Measurements from ENCODE around the gene UPF1.

Gene UPF1

DNA sequence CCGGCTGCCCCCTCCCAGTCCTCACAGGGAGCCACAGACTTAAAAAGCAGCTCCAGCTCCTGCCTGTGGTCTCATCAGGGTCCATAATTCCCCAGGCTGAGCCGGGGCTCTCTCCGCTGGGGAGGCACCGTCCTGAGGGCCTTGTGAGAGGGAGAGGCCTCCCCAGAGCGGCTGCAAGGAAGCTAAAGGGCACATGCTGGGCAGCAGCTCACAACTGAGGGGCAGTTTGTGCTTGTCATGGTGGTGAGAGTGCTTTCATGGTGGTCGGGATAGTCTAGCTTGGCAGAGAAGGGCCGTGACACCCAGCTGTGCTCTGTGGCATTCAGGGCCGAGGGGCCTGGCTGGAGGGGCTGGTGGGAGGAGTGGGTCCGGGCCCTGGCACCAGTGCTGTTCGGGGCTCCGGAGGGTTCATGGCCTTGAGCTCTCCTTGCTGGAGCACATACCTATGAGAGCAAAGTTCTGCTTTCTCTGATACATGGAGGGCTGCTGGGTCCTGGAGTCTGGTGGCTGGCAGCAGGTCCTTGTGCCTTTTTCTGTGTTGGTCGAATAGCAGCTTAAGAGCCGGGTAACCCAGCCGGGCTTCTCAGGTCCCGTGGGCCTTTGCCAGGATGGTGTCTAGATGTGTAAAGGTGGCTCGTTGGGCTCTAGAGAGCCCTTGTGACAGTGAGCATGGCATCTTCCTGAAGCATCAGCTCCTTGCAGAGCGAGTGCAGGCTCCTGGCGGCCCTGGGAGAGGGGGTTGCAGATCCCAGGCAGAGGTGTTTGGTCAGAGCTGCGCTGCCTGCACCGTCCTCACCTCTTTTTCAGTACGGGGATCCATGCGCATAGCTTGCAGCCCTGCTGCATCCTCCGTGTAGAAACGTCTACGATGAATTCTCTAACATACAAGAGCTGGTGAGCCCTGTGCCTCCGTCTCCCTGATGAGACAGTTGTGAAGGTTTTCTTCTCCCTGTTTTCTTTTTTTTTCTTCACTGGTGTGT, 8.8 kb downstream of the UPF1 start:
- no peak for DNase-seq (ENCODE audit: low read depth)

DNA sequence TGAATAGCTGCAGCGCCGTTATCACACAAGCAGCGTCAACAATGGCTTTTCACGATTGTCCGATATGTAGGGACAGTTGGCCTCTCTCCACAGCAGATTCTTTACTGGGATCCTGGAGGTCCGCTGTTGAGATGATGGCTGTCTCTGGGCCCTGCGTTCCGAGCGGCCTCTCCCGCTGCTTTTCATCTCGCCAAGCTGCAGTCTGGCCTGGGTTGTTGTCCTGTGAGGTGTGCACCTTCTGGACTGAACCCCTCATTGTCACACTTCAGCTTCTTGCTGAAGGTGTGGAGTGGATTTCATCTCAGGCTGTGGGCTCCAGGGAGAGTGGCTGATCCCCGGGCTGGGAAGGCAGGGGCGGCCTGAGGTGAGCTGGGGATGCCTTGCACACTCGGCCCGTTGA, 9.6 kb downstream of the UPF1 start:
- DNase-seq (ENCODE audit: low read depth): no peak

DNA sequence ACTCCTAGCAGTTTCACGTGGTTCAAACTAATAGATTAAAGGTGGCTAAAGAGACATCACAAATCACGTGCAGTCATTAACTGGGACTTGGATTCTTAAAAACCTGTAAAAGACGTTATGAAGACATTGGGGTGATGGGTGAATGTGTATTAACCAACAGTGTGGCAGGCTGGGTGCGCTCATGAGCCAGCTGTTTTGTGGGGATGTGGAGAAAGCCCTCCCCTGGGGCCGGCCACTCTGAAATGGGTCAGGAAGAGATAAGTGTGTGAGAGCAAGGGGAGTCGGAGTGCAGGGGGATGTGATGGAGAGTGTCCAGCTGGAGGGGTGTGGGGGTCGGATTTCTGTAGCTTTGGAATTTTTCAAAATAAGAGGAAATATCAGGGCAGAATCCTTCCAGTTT, 10.4 kb downstream of the UPF1 start:
- DNase-seq (ENCODE audit: low read depth): no peak

DNA sequence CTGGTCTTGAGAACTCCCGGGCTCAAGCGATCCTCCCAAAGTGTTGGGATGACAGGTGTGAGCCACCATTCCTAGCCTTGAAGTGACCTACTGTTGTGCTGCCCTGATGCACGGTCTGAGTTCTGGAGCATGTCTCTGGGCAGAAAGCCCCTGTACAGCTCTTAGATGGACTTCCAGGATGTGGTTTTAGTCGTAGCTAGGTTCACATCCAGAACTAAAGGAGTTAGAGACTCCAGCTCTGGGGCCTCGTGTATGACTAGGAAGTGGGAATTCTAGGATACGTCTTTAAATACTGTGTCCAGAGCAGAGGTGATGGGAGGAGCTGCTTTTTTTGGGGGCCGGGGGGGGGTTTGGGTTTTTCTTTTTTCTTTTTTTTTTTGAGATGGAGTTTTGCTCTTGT, 12.2 kb downstream of the UPF1 start:
- DNase-seq (ENCODE audit: low read depth): no peak

DNA sequence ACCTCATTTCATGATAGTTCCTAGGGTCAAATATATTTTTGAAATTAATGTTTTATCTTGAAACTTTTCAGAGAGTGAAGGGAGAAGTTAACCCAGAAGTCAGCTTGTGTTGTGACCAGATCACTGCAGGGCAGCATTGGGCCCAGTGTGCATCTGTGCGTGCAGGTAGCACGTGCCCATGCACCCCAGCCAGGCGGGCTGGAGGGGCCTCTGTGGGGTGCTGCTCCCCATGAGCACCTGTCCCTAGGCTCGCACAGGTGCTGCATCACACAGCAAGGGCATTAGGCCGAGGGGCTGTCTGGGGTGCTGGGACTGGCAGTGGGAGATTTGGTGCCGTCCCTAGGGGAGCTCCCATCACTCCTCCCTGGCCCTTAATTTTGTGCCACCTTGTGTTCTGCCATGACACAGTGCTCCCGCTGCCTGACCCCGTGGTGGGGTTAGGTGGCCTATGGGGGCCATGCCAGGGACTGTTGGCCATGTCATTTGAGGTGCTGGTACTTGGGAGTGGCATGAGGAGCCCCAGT, 13.1 kb downstream of the UPF1 start:
- no peak for DNase-seq (ENCODE audit: low read depth)

DNA sequence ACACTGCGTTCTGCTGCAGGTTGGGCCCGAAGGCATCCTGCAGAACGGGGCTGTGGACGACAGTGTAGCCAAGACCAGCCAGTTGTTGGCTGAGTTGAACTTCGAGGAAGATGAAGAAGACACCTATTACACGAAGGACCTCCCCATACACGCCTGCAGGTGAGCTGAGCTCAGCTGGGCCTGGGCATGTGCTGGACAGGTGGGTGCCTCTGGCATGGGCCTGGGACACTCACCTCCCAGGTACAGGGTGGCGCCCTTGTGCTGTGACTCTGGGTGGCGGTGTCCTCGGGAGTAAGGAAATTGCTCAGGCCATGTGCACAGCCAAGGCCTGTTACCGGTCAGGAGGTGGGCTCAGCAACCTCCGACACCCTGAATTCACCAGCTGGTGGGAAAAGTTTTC, 14.2 kb downstream of the UPF1 start:
- no peak for DNase-seq (ENCODE audit: low read depth)

DNA sequence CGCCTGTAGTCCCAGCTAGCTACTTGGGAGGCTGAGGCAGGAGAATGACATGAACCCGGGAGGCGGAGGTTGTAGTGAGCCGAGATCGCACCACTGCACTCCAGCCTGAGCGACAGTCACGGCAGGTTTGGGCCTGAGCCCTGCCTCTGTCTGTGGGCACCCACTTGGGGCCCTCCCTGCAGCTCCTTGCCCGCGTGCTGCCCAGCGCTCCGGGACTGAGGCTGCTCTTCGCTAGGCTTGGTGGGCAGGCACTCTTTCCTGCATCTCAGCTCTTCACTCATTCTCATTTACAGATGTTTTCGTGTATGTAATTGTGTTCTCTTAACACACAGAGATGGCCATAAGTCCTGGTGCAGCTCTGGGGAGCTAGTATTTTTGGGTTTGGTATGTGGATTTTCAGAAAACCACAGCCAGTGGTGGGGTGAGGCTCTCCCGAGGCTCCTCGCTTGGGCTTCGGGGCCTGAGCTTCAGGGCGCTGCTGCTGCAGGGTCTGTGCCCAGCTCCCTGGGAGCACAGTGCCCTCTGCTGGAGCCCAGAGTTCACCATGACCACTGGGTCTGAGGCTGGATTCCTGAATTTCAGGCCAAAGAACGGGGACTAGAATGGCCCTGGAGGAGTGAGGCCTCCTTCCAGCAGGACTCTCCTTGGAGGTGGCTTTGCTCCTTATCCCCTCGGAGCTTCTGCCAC, 15.2 kb downstream of the UPF1 start:
- peak; percentile 33 for DNase-seq (ENCODE audit: low read depth)

DNA sequence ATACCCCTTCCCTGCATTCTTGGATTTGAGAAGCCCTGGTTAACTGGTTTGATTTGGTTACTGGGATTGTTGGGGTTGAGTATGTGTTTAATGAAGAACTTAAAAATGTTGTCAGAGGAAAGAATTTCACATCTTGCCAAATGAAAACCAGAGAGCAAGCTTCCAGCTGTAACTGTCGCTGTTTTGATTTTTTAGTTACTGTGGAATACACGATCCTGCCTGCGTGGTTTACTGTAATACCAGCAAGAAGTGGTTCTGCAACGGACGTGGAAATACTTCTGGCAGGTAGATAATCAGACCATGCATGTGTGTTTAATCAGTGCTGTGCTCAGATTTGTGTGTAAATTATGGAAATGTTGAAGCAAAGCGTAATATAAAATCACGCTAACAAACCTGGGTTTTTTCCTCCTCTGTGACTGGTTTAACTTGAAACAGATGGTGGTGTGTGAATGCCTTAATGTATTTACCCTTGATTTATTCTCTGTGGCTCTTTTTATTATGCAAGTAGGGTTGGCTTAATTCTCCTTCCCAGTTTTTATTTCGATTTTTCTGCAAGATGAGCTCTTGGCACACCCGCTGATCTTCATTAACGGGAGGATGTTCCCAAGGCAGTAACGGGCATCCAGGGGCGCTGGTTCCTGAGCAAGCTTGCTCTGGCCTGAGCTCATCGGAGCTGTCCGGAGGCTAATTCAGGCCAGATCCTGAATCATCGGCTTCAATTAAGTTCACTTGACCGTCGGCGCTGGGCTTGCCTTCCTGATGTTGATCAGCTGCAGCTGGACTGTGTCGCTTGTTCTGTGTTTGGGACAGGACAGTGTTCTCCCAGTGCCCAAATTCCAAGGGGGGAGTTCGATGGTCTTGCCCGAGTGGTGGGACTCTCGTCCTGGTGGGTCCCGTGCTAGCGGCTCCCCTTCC, 16.0 kb downstream of the UPF1 start:
- DNase-seq (ENCODE audit: low read depth): no peak

DNA sequence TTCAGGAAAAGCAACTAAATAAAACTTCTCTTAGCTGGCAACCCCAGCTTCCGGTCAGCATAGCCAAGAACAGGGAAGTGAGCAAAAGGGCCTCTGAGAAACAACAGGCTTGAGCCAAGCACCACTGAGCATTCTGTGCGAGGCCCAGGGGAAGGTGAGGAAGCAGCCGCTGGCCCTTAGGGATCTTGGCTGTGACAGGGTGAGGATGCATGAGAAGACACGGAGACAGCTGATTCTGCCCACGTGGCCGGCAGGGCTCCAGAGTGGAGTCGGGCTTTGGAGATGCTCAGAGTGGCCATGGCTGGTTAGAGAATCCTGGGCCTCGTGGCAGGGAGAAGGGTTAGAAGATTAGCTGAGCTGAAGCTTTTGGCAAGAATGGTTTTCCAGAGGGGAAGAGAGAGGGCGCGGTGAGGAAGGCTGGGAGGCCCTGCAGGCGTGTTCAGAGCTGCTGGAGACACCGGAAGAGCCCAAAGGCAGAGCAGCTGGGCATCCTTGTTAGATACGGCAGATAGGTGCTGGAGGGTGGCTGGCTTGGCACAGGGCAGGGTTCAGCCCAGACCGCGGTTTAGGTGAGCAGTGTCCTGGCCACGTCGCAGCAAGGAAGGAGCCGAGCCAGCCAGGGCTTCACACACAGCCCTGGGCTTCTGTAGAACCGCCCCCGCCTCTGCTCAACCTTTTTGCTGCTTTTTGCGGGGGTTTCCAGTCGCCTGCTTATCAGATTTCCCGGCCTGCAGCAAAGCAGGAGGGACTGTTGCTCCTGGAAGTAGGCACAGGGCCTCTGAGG, 17.3 kb downstream of the UPF1 start:
- no peak for DNase-seq (ENCODE audit: low read depth)

DNA sequence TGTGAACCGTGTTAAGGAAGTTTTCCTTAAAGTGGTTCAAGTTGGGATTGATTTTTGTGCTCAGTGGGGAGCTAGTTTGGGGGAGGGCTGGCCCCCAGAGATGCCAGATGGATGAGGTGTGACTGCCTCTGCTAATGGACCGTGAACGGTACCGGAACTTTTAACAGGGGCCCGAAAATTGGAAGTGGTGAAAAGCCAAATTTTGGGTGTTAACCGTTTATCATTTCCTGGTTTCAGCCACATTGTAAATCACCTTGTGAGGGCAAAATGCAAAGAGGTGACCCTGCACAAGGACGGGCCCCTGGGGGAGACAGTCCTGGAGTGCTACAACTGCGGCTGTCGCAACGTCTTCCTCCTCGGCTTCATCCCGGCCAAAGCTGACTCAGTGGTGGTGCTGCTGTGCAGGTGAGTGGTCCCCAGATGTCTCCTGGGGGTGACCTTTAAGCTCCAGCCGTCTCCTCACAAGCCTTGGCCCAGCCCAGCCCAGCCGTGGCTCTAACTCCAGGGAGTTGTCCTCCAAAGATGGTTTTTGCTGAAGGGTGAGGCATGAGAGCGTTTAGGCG, 18.2 kb downstream of the UPF1 start:
- no peak for DNase-seq (ENCODE audit: low read depth)

DNA sequence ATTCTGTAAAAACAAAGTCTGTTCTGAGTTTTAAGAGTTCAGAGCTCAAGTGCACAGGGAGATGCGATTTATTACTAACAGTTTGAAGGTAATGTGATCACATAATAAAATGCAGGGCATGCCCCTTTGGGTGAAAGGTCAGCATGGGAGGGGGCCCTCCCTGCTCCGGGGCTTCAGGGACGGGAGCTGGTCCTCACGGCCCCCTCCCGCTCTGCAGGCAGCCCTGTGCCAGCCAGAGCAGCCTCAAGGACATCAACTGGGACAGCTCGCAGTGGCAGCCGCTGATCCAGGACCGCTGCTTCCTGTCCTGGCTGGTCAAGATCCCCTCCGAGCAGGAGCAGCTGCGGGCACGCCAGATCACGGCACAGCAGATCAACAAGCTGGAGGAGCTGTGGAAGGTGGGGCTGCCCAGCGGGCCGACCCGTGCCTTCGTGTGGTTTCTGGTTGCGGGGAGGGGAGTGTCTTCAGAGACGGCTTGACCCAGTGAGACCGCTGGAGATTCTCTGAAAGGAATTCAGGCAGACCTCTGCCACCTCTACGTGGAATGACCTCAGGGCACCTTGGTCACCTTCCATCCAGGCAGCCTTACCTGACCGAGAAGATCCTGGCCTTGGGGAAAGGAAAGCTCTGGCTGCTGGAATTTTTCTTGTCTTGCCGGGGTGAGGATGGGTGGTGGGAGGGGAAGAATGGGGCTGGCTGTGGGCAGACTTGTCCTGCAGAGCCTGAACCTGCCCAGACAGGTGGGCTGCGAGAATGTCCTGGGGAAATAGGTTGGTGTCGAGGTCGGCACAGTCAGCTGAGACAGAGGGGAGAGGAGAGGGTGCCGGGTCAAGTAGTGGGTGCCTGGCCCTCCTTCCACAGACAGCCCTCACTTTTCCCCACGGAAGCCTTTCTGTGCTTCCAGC, 19.0 kb downstream of the UPF1 start:
- DNase-seq (ENCODE audit: low read depth): no peak

DNA sequence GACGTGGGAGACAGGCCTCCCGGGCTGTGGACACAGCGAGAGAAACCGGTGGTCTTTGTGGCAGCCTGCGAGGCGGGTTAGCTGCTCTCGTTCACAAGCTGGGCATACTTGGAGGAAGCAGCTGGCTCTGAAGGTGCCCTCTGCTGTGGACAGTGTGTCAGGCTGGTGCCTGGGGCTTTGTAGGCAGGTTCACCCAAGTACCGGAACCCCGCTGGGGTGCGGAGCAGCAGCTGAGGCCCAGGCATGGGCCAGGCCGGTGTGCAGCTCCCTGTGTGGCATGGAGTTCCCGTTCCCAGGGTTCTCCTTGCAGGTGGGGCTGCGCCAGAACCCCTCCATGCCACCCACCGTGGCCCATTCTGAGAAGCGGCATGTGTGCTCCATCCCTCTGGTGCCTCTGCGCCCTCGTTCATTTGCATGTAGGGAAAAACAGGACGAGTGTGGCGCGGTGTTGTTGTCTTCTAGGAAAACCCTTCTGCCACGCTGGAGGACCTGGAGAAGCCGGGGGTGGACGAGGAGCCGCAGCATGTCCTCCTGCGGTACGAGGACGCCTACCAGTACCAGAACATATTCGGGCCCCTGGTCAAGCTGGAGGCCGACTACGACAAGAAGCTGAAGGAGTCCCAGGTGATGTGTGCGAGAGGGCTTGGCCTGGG, 20.0 kb downstream of the UPF1 start:
- no peak for DNase-seq (ENCODE audit: low read depth)

DNA sequence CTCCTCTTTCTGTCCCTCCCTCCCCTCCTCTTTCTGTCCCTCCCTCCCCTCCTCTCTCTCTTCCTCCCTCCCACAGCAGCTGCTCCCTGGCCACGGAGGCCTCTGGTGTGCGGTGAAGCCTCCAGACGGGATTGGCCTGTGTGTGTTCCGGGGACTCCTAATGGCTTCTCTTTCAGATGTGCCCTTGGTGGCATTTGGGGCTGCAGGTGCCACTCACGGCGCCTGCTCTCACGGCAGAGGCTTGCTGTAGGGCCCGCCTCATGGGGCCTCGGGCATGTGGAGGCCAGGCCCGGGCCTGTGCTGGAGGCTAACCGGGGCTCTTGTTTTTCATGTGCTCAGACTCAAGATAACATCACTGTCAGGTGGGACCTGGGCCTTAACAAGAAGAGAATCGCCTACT, 20.9 kb downstream of the UPF1 start:
- no peak for DNase-seq (ENCODE audit: low read depth)

DNA sequence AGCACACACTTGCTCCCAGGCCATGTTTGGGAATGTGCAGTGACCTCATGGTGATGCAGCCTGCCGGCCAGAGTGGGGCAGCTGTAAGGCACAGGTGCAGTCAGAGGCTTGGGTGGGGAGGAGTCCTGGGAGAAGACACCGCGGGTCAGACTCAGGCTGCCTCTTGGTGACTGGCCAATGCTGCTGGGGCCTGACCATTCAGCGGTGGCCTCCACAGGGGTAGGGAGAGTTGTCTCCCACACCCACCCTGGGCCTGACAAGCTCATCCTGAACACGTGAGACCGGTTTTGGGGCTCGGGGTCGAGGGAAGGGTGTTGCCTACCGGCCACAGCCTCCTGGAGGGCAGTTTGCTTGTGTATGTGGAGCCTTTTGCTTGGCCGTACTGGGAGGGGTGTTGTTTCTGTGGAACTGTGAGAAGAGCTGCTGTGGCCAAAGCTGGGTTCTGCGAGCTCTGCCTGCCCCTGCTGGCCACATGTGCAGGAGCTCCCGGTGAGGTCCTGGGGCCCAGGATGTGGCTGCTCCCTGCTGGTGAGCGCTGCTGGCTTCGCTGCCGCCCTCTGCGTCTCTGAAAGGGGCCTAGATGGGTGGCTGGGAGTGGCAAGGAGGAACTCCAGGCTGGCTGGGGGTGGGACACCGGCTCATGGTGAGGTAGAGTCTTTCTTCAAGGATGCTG, 22.1 kb downstream of the UPF1 start:
- DNase-seq (ENCODE audit: low read depth): no peak

DNA sequence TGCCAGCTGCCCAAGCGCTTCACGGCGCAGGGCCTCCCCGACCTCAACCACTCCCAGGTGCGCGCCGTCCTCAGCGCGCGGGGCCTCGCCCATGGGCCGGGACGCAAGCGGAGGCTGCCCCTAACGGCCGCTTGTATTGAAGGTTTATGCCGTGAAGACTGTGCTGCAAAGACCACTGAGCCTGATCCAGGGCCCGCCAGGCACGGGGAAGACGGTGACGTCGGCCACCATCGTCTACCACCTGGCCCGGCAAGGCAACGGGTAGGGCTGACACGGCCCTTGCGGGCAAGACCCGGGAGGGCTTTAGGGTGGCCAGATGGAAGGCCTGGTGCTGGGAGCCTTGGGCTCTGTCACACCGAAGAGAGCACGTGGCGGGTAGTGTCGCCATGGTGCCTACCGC, 23.2 kb downstream of the UPF1 start:
- DNase-seq (ENCODE audit: low read depth): no peak

DNA sequence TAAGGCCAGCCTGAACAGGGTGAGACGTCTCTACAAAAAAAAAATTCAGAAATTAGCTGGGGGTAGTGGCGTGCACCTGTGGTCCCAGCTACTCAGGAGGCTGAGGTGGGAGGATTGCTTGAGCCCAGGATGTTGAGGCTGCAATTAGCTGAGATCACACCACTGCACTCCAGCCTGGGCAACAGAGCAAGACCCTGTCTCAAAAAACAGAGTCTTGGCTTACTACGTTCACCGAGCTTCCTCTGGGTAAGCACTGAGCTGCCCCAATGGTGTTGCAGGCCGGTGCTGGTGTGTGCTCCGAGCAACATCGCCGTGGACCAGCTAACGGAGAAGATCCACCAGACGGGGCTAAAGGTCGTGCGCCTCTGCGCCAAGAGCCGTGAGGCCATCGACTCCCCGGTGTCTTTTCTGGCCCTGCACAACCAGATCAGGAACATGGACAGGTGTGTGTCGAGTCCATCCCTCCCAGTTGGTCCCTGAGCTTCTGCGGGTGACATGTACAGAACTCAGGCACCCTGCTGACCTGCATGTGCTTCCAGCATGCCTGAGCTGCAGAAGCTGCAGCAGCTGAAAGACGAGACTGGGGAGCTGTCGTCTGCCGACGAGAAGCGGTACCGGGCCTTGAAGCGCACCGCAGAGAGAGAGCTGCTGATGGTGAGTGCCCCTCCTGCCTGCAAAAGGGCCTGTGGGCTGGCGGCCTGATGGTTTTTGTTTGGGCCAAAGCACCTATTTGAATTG, 24.1 kb downstream of the UPF1 start:
- no peak for DNase-seq (ENCODE audit: low read depth)

DNA sequence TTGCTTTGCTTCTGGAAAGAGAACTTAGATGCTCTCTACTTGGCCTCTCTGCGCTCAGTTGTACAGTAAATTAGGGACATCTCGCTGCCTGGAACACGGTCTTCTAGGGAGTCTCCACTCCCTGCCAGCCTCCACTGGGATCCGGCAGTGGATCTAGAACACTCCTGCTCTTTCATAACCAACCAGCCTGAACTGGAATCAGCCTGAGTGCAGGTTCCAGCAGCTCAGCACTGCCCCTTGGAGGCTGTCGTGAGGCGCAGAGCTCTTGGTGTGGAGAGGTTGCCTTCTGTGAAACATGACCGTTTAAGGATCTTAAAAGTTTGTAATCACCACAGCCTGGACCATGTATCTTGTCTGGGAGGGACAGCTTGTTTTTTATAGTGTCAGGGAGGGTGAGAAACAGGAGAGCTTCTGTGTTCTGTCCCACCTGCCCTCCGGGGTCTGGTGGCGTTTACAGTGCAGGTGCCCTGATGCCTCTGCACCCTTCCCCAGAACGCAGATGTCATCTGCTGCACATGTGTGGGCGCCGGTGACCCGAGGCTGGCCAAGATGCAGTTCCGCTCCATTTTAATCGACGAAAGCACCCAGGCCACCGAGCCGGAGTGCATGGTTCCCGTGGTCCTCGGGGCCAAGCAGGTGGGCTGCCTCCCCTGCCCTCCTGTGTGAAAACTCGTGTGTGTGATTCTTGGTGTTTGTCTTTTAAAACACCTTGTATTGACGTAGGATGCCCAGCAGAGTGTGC, 24.8 kb downstream of the UPF1 start:
- no peak for DNase-seq (ENCODE audit: low read depth)

Data from stimulated activated CD8-positive, alpha-beta memory T cell treated with anti-CD3 and anti-CD28 coated beads, Interleukin-15, amount 100 ng/mL, for 24 hours (primary cell).